Bronchial epithelial cell (primary cell): ENCODE measurements around the gene LRRC30. TPM values are rescaled to one million over a fixed set of nuclear protein-coding genes. Genes with fewer than 3 reads are reported as not detected.

ENCODE experiments used
- DNase-seq: peaks from one replicate; pipeline ENCODE4 v3.0.0-alpha.2; 2010; ENCODE audit warnings: low read depth
- FAIRE-seq: peaks from 2 replicates; lab custom pipeline; 2011; peaks lifted over from hg19 to GRCh38; lab: Jason Lieb, UNC
- H3K27me3 ChIP-seq: 2 replicates; pipeline ENCODE4 v1.5.1; 2011; ENCODE audit warnings: low read length; ENCODE audit not compliant: control insufficient read depth, insufficient read depth
- H3K36me3 ChIP-seq: 2 replicates; pipeline ENCODE4 v1.5.1; 2011; ENCODE audit warnings: low read length; ENCODE audit not compliant: control insufficient read depth, insufficient read depth
- H3K4me3 ChIP-seq: 2 replicates; pipeline ENCODE4 v1.5.1; 2011; ENCODE audit warnings: mild to moderate bottlenecking, low read depth, low read length, control low read depth
- CTCF ChIP-seq: IDR thresholded peaks from 2 replicates; pipeline ENCODE4 v1.5.1; 2011; ENCODE audit warnings: mild to moderate bottlenecking, moderate library complexity, low read length, control low read depth, inconsistent platforms; ENCODE audit not compliant: insufficient read depth, severe bottlenecking
- total RNA-seq: library from RNA; depleted of rRNA; stranded (reverse); fragments of >200 nt; gene quantifications from 2 replicates; pipeline ENCODE4 v1.2.1, GENCODE V29; 2014

The LRRC30 gene
- total RNA-seq, 1 donor from 2014 or later: not detected

- DNase-seq (no peak), FAIRE-seq (no peak)
- Histone ChIP-seq H3K27me3 (no peaks in the 10 kb centered on the region), H3K36me3 (no peaks in the 10 kb centered on the region), H3K4me3 (no peak overlapping the region)
- no peak for TF ChIP-seq CTCF
Observed at GRCh38 chr18:7205346-7205745, 25.5 kb upstream of the LRRC30 start.

- Histone ChIP-seq H3K4me3 (no peak overlapping the region), H3K36me3 (no peaks in the 10 kb centered on the region), H3K27me3 (no peaks in the 10 kb centered on the region)
- DNase-seq (no peak), FAIRE-seq (no peak)
- no peak for TF ChIP-seq CTCF
Observed at GRCh38 chr18:7206217-7206616, 24.7 kb upstream of the LRRC30 start.

- no peaks in the 10 kb centered on the region for H3K27me3 ChIP-seq
- H3K36me3 ChIP-seq: no peaks in the 10 kb centered on the region
- no peak overlapping the region for H3K4me3 ChIP-seq
- no peak for TF ChIP-seq CTCF
- DNase-seq (no peak), FAIRE-seq (no peak)
Observed at GRCh38 chr18:7207366-7207915, 23.4 kb upstream of the LRRC30 start.

- peak; percentile 72 for DNase-seq
- Histone ChIP-seq H3K27me3 (no peaks in the 10 kb centered on the region), H3K36me3 (no peaks in the 10 kb centered on the region), H3K4me3 (no peak overlapping the region)
- FAIRE-seq: no peak
- TF ChIP-seq CTCF: peak; percentile 87
Observed at GRCh38 chr18:7221424-7222155, 9.3 kb upstream of the LRRC30 start.

- H3K27me3 ChIP-seq: no peaks in the 10 kb centered on the region
- no peak for TF ChIP-seq CTCF
- FAIRE-seq: no peak
- no peaks in the 10 kb centered on the region for H3K36me3 ChIP-seq
- no peak overlapping the region for H3K4me3 ChIP-seq
- DNase-seq: no peak
Observed at GRCh38 chr18:7224198-7224597, 6.7 kb upstream of the LRRC30 start.
